GM06990 (cell line): ENCODE results near the gene RTEL1.
"Not testable (repeated sequence)": the region's sequence is repeated elsewhere in the genome, so short reads cannot be mapped to it uniquely, and the experiment has no call there.

Experiments
- DNase-seq: peaks from one replicate; pipeline ENCODE4 v3.0.0-alpha.2; 2011; ENCODE audit not compliant: insufficient read length; ENCODE audit errors: extremely low read depth
- H3K27me3 ChIP-seq: replicated peaks from 2 replicates; pipeline ENCODE4 v1.6.0; 2011; ENCODE audit warnings: low read length; ENCODE audit not compliant: control insufficient read depth, insufficient read depth
- H3K36me3 ChIP-seq: 2 replicates; pipeline ENCODE4 v1.5.1; 2011; ENCODE audit warnings: low read length; ENCODE audit not compliant: control insufficient read depth, insufficient read depth
- H3K4me3 ChIP-seq: replicated peaks from 2 replicates; pipeline ENCODE4 v1.5.1; 2011; ENCODE audit warnings: low read depth, mild to moderate bottlenecking, control low read depth, low read length
- TF ChIP-seq, protein P1 (sequence below): IDR thresholded peaks from 2 replicates; pipeline ENCODE4 v1.5.1; 2011; ENCODE audit warnings: low read length, control low read depth, mild to moderate bottlenecking, inconsistent platforms; ENCODE audit not compliant: insufficient read depth, poor library complexity, severe bottlenecking

RTEL1 gene

DNA sequence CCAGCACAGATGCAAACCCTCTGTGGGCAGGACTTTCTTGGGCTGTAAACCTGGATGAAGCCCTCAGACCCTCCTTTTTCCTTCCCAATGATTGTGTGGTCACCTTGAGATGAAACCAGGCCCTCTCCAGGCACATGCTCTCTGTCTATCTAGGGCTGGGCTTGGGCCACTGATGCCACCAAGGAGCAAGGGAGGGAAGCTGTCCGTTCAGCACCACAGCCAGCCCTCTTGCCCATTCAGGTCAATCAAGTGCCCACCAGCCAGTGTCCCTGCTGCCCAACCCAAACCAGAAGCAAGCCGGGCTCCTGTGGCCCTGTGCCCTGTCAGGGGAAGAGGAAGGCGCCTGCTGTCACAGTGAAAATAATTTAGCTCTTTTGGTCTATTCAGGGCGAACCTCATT is 12.9 kb upstream of the RTEL1 start:
- no peak for DNase-seq
- TF ChIP-seq, protein P1, sequence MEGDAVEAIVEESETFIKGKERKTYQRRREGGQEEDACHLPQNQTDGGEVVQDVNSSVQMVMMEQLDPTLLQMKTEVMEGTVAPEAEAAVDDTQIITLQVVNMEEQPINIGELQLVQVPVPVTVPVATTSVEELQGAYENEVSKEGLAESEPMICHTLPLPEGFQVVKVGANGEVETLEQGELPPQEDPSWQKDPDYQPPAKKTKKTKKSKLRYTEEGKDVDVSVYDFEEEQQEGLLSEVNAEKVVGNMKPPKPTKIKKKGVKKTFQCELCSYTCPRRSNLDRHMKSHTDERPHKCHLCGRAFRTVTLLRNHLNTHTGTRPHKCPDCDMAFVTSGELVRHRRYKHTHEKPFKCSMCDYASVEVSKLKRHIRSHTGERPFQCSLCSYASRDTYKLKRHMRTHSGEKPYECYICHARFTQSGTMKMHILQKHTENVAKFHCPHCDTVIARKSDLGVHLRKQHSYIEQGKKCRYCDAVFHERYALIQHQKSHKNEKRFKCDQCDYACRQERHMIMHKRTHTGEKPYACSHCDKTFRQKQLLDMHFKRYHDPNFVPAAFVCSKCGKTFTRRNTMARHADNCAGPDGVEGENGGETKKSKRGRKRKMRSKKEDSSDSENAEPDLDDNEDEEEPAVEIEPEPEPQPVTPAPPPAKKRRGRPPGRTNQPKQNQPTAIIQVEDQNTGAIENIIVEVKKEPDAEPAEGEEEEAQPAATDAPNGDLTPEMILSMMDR, result no peak
- Histone ChIP-seq H3K4me3 (no peak overlapping the region), H3K36me3 (no peaks in the 10 kb centered on the region), H3K27me3 (no peaks in the 10 kb centered on the region)

GRCh38 chr20:63648190-63648589 is 9.9 kb upstream of the RTEL1 start:
- Histone ChIP-seq H3K36me3 (no peaks in the 10 kb centered on the region), H3K4me3 (no peak overlapping the region), H3K27me3 (no peaks in the 10 kb centered on the region; the same call in 1 of the 2 replicates)
- no peak for DNase-seq
- TF ChIP-seq, protein P1, result no peak

- TF ChIP-seq, protein P1, result no peak
- H3K27me3 ChIP-seq, result no peaks in the 10 kb centered on the region; the same call in 1 of the 2 replicates
- no peak for DNase-seq
- H3K36me3 ChIP-seq, result no peaks in the 10 kb centered on the region
- H3K4me3 ChIP-seq, result no peak overlapping the region
These were observed 9.1 kb upstream of the RTEL1 start for GRCh38 chr20:63648895-63649589.

GRCh38 chr20:63650486-63650885 is 7.6 kb upstream of the RTEL1 start:
- H3K4me3 ChIP-seq, DNase-seq, H3K36me3 ChIP-seq, H3K27me3 ChIP-seq: not testable (repeated sequence)

- no peaks in the 10 kb centered on the region for H3K36me3 ChIP-seq
- no peak for DNase-seq
- no peak overlapping the region for H3K4me3 ChIP-seq
- no peaks in the 10 kb centered on the region; the same call in 1 of the 2 replicates for H3K27me3 ChIP-seq
- TF ChIP-seq, protein P1, result no peak
These were observed 6.2 kb upstream of the RTEL1 start for GRCh38 chr20:63651942-63652191.

DNA sequence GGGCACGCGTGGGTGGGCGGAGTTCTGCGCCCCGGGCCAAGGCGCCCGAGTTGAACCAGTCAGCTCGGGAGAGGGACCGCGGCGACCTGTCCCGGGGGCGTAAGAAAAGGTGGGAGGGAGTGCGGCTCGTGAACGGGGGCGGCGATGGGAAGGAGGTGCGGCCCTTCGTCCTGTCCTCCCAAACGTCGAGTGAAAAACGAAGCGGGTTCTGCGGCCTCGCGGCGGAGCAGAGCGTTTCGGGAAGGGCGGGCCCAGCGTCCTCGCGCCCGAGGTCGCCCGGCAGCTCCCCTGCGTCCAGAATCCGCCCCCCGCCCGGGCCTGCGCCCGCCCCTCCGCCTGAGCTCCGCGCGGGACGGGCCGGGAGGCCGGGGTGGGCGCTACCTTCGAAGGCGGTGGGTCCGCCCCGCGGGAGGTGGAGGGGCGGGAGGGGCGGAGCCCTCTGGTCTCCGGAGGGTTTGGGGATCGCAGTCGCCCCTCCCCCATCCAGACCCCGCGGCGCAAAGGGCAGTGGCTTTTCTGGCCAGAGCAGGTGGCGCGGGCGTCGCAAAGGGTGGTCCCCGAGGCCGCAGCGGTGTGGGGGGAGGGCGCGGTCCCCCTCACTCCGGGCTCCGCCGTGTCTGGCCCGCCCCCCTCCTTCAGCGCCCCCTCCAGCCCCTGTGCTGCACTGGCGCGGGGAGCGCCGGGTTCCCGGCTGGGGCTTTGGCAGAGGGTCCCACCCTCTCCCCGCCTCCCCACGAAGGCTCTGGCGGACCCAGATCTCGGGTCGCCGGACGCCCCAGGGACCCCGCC is 5.7 kb upstream of the RTEL1 start:
- no peaks in the 10 kb centered on the region for H3K36me3 ChIP-seq
- no peaks in the 10 kb centered on the region; the same call in 1 of the 2 replicates for H3K27me3 ChIP-seq
- TF ChIP-seq, protein P1, result no peak
- H3K4me3 ChIP-seq, result no peak overlapping the region; the same call in 1 of the 2 replicates
- DNase-seq, result no peak
